GM21786 (cell line): Measurements from ENCODE around the gene FREM1.

Source experiments
- ATAC-seq: cut with Tn5 transposase; IDR thresholded peaks from one replicate; pipeline ENCODE4 v1.9.1; 2021; ENCODE audit not compliant: unreplicated experiment

Gene FREM1

GRCh38 chr9:14870090-14870489 is 40.1 kb downstream of the FREM1 start:
- ATAC-seq: no peak

DNA sequence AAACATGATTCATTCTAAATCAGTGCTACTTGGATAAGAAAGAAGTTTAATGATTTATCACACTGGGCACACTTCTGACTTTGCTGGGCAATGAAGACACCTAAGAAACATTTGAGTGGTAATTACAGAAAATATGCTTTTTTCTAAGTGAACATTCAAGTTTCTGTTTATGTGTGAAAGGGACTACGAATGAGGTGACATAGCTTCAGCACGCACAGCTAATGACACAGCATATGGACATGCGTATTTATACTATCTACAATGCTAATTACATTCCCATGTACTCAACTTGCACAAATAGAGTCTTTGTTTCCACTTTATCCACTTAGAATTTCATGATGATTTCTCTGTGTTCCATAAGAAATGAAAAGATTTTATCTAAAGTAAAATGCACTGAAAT is 40.6 kb downstream of the FREM1 start:
- ATAC-seq: no peak

GRCh38 chr9:14868772-14869583 is 41.2 kb downstream of the FREM1 start:
- no peak for ATAC-seq

- ATAC-seq: no peak
Observed at GRCh38 chr9:14868418-14868771, 41.8 kb downstream of the FREM1 start.

DNA sequence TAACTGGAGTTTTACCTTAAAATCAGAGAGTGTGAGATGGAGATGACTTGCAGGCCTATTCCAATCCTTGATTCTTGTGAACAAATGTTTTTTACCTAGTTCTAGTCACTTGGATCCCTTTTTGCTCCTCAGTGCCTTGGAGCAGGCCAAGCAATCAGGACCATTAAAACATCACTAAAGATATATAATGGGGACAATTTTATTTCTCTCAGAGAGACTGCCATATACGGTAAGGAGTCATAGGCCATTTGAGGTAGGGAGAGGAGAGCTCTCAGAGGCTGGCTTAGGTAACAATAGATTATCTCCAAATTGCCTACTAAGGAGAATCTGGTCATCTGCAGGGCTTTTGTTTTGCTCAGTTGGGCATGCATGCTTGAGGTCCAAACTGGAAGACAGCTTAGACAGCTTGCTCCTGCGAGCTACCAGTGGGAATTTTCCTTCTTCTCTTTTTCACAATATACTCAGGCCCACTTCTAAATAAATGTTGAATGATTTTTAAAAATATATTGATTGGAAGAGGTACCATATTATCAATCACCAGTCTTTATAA is 44.0 kb downstream of the FREM1 start:
- no peak for ATAC-seq

DNA sequence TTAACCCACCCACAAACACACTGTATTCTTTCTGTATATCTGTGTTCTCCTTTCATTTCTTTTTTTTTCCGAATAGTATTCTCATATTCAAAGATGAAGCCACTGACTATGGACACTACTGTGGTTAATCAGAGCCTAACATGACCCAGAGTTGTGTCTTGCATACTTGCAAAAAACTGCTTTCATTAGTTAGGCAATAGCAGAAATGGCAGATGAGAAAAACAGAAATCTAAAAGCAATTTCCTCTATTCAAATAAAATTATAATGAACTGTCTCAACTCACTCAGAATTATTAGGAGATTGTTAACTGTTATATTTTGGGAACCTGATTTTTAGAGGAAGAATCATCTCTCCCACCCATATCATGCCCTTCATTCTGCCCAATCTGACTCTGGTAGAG is 45.9 kb downstream of the FREM1 start:
- no peak for ATAC-seq

DNA sequence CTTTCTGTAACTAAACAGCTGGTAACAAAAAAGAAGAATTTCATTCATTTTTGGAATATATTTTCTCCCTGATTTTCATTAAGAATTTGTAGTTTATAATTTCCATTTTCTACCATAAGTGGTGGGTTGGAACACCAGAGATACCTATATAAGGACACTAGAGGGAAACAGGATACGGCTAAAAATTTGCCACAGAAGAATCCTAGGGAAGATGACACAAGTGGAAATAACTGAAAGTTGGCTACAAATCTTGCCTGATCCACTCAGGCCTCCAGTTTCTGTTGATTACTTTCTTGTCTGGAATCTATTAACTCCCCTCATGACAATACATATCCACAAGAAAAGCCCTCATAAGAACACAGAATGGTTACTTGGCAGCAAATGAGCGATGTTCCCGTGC is 46.8 kb downstream of the FREM1 start:
- ATAC-seq: no peak

DNA sequence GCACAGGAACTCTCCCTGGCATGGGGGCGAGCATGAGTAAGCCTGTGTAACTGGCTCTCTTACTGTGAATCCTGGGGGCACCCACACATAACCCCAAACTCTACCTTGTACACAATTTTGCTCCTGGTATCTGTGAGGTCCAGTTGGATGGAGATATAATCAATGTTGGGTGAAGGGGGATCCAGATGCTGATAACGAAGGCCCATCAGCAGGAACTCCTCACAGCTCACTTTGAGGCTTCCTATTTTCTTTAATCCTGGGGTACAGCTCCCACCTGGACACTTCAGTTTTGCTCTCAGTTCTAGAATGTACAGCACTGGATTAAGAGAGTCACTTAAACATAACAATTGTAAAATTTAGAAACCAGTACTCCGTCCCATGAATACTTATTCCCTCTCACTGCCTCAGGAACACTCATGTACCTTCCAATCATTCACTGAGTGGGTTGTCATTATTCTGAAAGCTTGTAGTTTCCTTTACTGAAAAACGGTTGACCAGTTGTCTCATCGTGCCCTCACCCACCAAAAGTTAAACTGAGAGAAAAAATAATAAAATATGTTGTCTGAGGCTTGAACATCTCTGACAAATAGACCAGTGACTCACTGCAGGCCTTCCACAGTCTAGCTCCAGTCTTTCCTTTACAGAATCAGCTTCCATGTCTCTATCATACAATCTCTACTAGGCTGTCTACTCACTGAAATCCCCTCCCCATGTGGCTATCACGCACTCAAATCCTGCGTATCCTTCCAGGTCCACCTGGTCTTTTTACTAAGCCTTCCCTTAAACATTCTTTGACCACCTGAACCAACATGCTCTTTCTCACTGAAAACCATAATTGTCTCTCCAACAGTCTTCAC is 52.6 kb downstream of the FREM1 start:
- ATAC-seq: no peak

- ATAC-seq: no peak
Observed at GRCh38 chr9:14849851-14850250, 60.4 kb downstream of the FREM1 start.

GRCh38 chr9:14849296-14849695 is 60.9 kb downstream of the FREM1 start:
- no peak for ATAC-seq

GRCh38 chr9:14846871-14847311 is 63.3 kb downstream of the FREM1 start:
- ATAC-seq: peak; percentile 98

GRCh38 chr9:14843163-14843562 is 67.1 kb downstream of the FREM1 start:
- ATAC-seq: no peak

GRCh38 chr9:14842269-14842668 is 68.0 kb downstream of the FREM1 start:
- ATAC-seq: no peak

- no peak for ATAC-seq
Observed at GRCh38 chr9:14838701-14839100, 71.5 kb downstream of the FREM1 start.

DNA sequence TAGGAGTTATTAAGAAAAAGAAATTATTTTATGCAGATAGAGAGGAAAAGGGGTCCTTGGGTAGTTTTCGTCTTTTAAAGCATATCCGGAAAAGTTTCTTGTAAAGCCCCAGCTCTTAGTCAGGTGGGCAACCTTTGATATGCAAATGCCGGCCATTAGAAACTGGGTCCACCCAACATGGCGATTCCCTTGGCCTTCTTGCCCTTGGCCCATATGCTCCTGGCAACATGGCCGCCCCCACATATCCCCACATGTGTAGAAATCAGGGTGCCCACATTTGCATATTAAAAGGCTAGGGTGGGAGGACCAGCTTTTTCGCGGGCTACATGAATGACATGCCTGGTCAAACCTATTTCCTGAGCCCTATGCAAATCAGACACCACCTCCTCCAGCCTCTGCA is 73.3 kb downstream of the FREM1 start:
- ATAC-seq: no peak

GRCh38 chr9:14831661-14832060 is 78.6 kb downstream of the FREM1 start:
- no peak for ATAC-seq

DNA sequence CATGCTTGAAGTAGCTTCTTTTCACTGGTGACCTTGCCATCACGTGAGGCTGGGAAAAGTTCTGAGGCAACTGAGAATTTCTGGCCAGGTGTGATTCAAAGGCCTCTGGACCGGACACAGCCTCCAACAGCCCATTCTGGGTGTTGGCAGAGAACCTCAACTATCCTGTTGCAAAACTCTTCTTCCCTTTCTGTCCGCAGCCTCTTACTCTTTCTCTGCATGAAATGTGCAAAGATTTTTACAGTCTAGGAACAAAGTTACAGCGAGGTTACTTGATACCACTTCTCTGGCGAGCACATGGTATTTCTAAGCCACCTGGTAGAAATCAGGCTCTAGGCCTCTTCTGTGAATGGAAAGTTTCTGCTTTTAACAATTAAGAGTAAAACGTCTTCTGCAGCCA is 79.2 kb downstream of the FREM1 start:
- ATAC-seq: no peak

DNA sequence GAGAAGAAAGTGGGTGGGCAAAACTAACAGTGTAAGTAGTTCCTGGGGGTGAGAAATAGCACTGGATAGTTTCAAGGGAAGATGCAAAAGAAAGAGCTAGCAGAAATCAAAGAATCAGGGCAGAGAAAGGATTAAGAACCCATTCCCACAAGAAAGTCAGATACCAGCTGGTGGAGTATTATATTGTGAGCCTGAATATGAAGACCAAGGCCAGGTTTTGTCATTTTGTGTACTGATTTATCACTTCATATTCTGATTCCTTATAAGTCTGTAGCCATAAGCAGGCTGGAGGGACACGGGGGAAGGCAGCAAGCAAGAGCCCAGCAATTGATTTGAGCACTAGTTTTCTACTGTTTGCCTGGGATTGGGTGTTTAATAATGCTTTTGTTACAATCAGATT is 80.2 kb downstream of the FREM1 start:
- no peak for ATAC-seq

DNA sequence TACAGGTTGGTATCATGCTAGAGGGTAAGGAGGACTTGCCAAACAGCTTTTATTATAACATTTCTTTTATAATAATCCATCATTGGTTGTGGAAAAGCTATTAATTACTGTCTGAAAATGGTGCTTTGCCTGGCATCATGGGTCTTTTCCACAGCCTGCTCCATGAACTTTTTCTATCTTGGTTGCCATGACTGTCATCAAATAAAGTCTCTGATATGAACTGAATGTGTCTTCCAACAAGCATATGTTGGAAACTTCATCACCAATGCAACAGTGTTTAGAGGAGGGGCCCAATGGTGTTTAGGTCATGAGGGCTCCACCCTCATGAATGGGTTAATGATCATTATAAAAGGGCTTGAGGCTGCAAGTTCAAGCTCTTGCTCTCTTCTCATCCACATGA is 81.0 kb downstream of the FREM1 start:
- no peak for ATAC-seq

- ATAC-seq: no peak
Observed at GRCh38 chr9:14827805-14828204, 82.4 kb downstream of the FREM1 start.

DNA sequence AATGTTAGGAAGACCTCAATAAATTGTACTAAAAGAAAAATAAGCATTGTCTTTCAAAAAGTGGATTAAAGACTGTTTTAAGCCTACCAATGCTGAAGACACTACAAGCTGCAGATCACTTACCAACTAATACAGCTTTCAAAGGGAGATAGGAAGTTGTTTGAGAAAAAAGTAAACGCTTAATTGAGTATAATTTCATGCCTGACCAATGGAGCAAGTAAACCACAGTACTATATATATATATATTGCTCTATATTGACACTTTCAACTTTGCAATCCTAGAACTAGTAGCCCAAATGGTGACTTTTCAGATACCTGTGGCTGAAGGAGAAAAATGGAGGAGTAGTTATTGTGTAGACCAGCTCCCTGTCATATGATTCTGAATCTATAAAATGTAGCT is 85.7 kb downstream of the FREM1 start:
- ATAC-seq: no peak

DNA sequence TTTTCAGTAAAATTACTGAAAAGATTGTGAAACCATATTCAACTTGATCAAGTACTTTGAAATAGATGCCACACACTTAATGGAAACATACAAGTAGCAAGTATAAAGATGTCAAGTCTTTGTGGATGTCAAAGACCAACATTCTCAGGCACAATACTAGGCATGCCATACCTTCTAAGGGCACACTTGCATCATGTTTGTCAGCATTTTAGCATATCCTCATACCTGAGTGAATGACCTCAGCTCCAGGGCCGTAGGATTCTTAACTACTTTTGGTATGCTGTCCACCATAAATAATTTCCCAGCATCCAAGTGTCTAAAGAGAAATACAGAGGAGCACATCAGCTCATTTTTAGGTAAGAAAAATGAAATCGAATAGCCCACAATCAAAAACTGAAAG is 86.4 kb downstream of the FREM1 start:
- no peak for ATAC-seq
